ENCODE data around the gene MLX. TPM values are rescaled to one million over a fixed set of nuclear protein-coding genes. Genes with fewer than 3 reads are reported as not detected.

Gene MLX
- total and polyA plus RNA-seq, 7 donors: 24.7 to 129 (median 50.5) TPM

- intact Hi-C loops (cut with DNase I): loop anchor here (2.0 to 10.0 kb wide), 3 partner anchors 74 to 246 kb away; partner anchors contain the start of gene BECN1
- peaks cover 24 to 62% (median 44%) of the 10 kb centered on the region in 4 donors for H3K36me3 ChIP-seq
- peaks cover 0 to 22% (median 21%) of the 10 kb centered on the region in 4 donors for H3K4me1 ChIP-seq
- peak overlapping the region; percentile 88 to 93 (median 90) for H3K27ac ChIP-seq
- TF ChIP-seq CTCF (IDR thresholded peaks at IDR 0.05) (peak; percentile 54 to 76 (median 72)), POLR2AphosphoS5 (IDR thresholded peaks at IDR 0.05) (no peak)
- no peaks in the 10 kb centered on the region for H3K9me3 ChIP-seq
- peak overlapping the region; percentile 46 to 68 (median 60) for H3K4me3 ChIP-seq
- WGBS, 2 donors: 0 to 1% methylated on average over 20 of the region's 20 CpGs
- H3K27me3 ChIP-seq: no peaks in the 10 kb centered on the region
- peak; percentile 87 for DNase-seq
Measured at GRCh38 chr17:42578282-42578869, 11.5 kb downstream of the MLX start.

GRCh38 chr17:42579794-42580551 is 13.1 kb downstream of the MLX start:
- H3K27me3 ChIP-seq: no peaks in the 10 kb centered on the region
- H3K36me3 ChIP-seq: peaks cover 30 to 63% (median 47%) of the 10 kb centered on the region in 4 donors
- H3K4me3 ChIP-seq: no peak overlapping the region
- no peak for TF ChIP-seq POLR2AphosphoS5 (IDR thresholded peaks at IDR 0.05)
- no peak for TF ChIP-seq CTCF (IDR thresholded peaks at IDR 0.05)
- no peak for TF ChIP-seq POLR2A (IDR thresholded peaks at IDR 0.05)
- no peak for TF ChIP-seq EP300 (IDR thresholded peaks at IDR 0.05)
- H3K9me3 ChIP-seq: no peaks in the 10 kb centered on the region
- DNase-seq: no peak
- intact Hi-C loops (cut with DNase I): loop anchor here (2.0 to 10.0 kb wide), 3 partner anchors 72 to 245 kb away; partner anchors contain the start of gene BECN1
- peaks cover 0 to 22% (median 22%) of the 10 kb centered on the region in 4 donors for H3K4me1 ChIP-seq
- 51 to 74% methylated on average over 2 of the region's 2 CpGs for WGBS, 2 donors
- H3K27ac ChIP-seq: no peak overlapping the region

GRCh38 chr17:42581744-42582270 is 14.9 kb downstream of the MLX start:
- H3K27me3 ChIP-seq: no peaks in the 10 kb centered on the region
- TF ChIP-seq POLR2AphosphoS5 (IDR thresholded peaks at IDR 0.05) (no peak), CTCF (IDR thresholded peaks at IDR 0.05) (no peak), POLR2A (IDR thresholded peaks at IDR 0.05) (no peak), EP300 (IDR thresholded peaks at IDR 0.05) (no peak)
- 94% methylated on average over 10 of the region's 10 CpGs for WGBS, 2 donors
- H3K4me1 ChIP-seq: peaks cover 0 to 27% (median 18%) of the 10 kb centered on the region in 4 donors
- peaks cover 30 to 77% (median 63%) of the 10 kb centered on the region in 4 donors for H3K36me3 ChIP-seq
- no peak overlapping the region for H3K27ac ChIP-seq
- no peak for DNase-seq
- intact Hi-C loops (cut with DNase I): no loop called here
- H3K4me3 ChIP-seq: no peak overlapping the region
- H3K9me3 ChIP-seq: no peaks in the 10 kb centered on the region

GRCh38 chr17:42584880-42585279 is 18.0 kb downstream of the MLX start:
- TF ChIP-seq EP300 (IDR thresholded peaks at IDR 0.05) (no peak), POLR2AphosphoS5 (IDR thresholded peaks at IDR 0.05) (no peak), CTCF (IDR thresholded peaks at IDR 0.05) (no peak), POLR2A (IDR thresholded peaks at IDR 0.05) (no peak)
- Histone ChIP-seq H3K27me3 (no peaks in the 10 kb centered on the region), H3K4me3 (no peak overlapping the region), H3K4me1 (peaks cover 0 to 12% (median 0%) of the 10 kb centered on the region in 4 donors), H3K27ac (no peak overlapping the region), H3K9me3 (no peaks in the 10 kb centered on the region), H3K36me3 (peaks cover 40 to 100% (median 78%) of the 10 kb centered on the region in 4 donors)
- intact Hi-C loops (cut with DNase I): no loop called here
- no peak for DNase-seq
- WGBS, 2 donors: 82 to 91% methylated on average over 9 of the region's 9 CpGs
